ENCODE data around the gene HES6.

The HES6 gene

DNA sequence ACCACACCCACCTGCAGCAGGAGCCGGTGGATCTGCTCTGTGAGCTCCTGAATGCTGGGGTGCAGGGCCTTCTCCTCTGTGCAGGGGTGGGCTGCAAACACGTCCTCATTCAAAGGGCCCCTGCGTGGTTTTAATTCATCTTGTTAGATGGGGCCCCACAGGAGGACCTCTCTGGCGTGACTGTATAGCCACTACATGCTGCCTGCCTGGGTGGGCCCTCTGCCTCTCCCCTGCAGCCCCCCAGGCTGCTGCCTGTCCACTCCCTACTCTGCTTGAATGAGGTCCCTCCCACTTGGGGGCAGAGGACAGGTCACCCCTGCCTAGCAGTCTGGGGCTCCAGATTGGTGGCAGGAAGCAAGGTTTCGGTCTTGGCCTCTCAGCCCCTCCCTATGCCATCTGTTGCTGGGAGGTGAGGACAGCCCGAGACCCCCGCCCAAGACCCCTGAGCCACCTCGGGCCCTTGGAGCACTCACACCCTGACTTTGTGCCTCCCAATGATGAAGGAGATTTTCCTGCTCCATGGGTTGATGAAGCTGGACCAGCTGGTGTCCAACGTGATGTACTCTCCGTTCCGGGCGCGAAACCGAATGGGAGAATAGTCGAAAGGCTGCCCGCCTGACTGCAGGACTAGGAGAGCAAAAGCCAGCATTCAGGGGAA is 22.0 kb upstream of the HES6 start:
- H3K36me3 ChIP-seq (ENCODE audit: control insufficient read depth in 2 of 2, insufficient read depth in 1 of 2, low read length in 2 of 2): peaks cover 0 to 8% of the 10 kb centered on the region in 2 experiments; a peak in 1 of 3 replicates
- CTCF ChIA-PET: interaction anchor here (0.8 to 4.9 kb wide), 7 partner anchors 14 to 749 kb away, joined by 3 to 54 read pairs (median 4); no protein-coding TSS in a partner anchor
- POLR2A ChIA-PET: interaction anchor here (0.8 kb wide), 1 partner anchor 22 kb away, joined by 3 read pairs; the partner anchor contains the start of gene HES6

DNA sequence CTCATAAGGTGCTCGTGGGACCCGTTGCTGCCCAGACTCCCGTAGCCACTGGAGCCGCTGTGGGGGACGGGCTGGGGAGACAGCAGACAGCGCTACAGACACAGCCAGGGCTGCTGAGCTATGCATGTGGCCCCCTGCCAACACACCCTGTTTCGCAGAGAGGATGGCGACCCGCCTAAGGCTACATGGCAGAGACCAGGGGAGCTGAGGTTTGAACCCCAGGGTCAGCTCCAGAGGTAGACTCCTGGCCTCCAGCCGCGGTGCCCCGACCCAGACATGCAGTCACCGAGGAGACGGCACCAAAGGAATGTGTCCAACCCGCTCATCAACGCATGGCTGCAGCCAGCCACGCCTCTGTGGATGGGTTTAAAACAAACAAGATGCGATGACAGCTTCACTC is 21.0 kb upstream of the HES6 start:
- POLR2A ChIA-PET: interaction anchor here (0.8 kb wide), 1 partner anchor 21 kb away, joined by 3 read pairs; the partner anchor contains the start of gene HES6
- H3K27ac ChIP-seq (ENCODE audit: extremely low read depth, low read depth, low read length): no peak overlapping the region
- TF ChIP-seq ZNF324 (tag by site-specific recombination; IDR thresholded peaks at IDR 0.05): no peak
- H3K4me1 ChIP-seq (ENCODE audit: control insufficient read depth, insufficient read depth, low read length): no peaks in the 10 kb centered on the region
- H3K4me3 ChIP-seq (ENCODE audit: low read depth, low read length): no peak overlapping the region
- no peaks in the 10 kb centered on the region for H3K9me3 ChIP-seq (ENCODE audit: control insufficient read depth, insufficient read depth, low read depth, low read length)
- CTCF ChIA-PET: interaction anchor here (0.6 to 4.9 kb wide), 12 partner anchors 9 to 748 kb away, joined by 3 to 54 read pairs (median 3); no protein-coding TSS in a partner anchor
- H3K36me3 ChIP-seq (ENCODE audit: control insufficient read depth in 2 of 2, insufficient read depth in 1 of 2, low read length in 2 of 2): peaks cover 0 to 8% of the 10 kb centered on the region in 2 experiments; a peak in 1 of 3 replicates

More for the DNA sequence above, 22.0 kb upstream of the HES6 start:
- Histone ChIP-seq H3K27ac (ENCODE audit: extremely low read depth, low read depth, low read length) (no peak overlapping the region), H3K4me3 (ENCODE audit: low read depth, low read length) (no peak overlapping the region), H3K9me3 (ENCODE audit: control insufficient read depth, insufficient read depth, low read depth, low read length) (no peaks in the 10 kb centered on the region), H3K4me1 (ENCODE audit: control insufficient read depth, insufficient read depth, low read length) (no peaks in the 10 kb centered on the region)
- no peak for TF ChIP-seq ZNF677 (tag by site-specific recombination; IDR thresholded peaks at IDR 0.05)
- TF ChIP-seq, protein P1, sequence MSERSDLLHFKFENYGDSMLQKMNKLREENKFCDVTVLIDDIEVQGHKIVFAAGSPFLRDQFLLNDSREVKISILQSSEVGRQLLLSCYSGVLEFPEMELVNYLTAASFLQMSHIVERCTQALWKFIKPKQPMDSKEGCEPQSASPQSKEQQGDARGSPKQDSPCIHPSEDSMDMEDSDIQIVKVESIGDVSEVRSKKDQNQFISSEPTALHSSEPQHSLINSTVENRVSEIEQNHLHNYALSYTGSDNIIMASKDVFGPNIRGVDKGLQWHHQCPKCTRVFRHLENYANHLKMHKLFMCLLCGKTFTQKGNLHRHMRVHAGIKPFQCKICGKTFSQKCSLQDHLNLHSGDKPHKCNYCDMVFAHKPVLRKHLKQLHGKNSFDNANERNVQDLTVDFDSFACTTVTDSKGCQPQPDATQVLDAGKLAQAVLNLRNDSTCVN (tag by site-specific recombination; optimal IDR thresholded peaks at IDR 0.05): no peak
- no peak for TF ChIP-seq KLF9 (tag by site-specific recombination; IDR thresholded peaks at IDR 0.05; ENCODE audit: low read depth)
- TF ChIP-seq, protein P2, sequence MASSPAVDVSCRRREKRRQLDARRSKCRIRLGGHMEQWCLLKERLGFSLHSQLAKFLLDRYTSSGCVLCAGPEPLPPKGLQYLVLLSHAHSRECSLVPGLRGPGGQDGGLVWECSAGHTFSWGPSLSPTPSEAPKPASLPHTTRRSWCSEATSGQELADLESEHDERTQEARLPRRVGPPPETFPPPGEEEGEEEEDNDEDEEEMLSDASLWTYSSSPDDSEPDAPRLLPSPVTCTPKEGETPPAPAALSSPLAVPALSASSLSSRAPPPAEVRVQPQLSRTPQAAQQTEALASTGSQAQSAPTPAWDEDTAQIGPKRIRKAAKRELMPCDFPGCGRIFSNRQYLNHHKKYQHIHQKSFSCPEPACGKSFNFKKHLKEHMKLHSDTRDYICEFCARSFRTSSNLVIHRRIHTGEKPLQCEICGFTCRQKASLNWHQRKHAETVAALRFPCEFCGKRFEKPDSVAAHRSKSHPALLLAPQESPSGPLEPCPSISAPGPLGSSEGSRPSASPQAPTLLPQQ (tag by site-specific recombination; IDR thresholded peaks at IDR 0.05): no peak
- no peak for TF ChIP-seq ZNF549 (tag by site-specific recombination; IDR thresholded peaks at IDR 0.05)
- no peak for TF ChIP-seq ZNF600 (tag by site-specific recombination; IDR thresholded peaks at IDR 0.05)
- no peak for TF ChIP-seq ZNF10 (tag by site-specific recombination; IDR thresholded peaks at IDR 0.05)
- no peak for TF ChIP-seq ZNF16 (tag by site-specific recombination; IDR thresholded peaks at IDR 0.05; ENCODE audit: low read depth)
- TF ChIP-seq ZBTB8A (tag by site-specific recombination; IDR thresholded peaks at IDR 0.05): no peak
- no peak for TF ChIP-seq ZNF37A (tag by site-specific recombination; IDR thresholded peaks at IDR 0.05)
- TF ChIP-seq GLIS2 (tag by site-specific recombination; IDR thresholded peaks at IDR 0.05): no peak
- TF ChIP-seq ZFP69B (tag by site-specific recombination; IDR thresholded peaks at IDR 0.05): no peak
- no peak for TF ChIP-seq ZNF221 (tag by site-specific recombination; IDR thresholded peaks at IDR 0.05; ENCODE audit: borderline replicate concordance)

DNA sequence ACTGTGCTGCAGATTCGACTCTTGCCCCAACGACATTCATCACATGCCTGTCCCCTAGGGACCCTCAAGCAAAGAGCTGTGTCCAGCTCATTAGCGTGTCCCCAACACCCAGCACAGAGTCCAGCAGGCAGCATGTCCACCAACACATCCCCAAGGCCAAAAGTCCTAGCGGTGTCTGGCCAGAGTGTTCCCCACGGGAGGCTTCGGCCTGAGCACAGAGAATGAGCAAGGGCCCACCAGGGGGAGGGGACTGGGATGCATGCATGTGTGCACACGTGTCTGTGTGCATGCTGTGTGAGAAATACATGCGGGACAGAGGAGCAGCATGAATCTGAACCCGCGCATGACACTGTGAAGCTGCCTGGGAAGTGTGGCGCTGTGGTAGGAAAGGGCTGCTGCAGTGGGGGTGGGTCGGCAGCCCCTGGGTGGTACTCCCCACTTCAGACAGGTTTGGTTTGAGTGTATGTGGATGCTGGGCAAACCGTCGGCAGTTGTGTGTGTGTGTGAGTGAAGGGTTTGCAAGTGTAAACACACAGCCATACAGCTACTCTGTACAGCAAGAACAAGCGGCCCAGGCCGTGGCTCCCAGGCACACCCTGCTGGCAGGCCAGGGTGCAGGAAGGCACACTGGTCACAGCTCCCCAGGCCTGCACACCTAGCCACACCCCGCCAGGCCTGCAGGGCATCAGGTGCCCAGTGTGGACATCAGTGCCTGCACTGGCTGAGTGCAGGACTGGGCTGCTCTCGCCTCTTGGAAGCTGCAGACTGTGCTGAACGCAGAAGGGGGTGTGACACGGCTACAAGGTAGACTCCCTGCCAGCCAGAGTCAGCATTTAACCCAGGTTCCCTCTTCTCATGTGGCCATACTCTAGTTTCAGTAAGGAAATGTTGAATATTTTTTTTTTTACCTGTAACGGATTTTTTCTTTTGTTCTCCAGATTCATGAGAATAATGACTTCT is 19.5 kb upstream of the HES6 start:
- no peaks in the 10 kb centered on the region for H3K9me3 ChIP-seq (ENCODE audit: control insufficient read depth, insufficient read depth, low read depth, low read length)
- CTCF ChIA-PET: interaction anchor here (0.7 to 1.4 kb wide), 7 partner anchors 10 to 1169 kb away, joined by 3 to 5 read pairs (median 3); no protein-coding TSS in a partner anchor
- H3K36me3 ChIP-seq (ENCODE audit: control insufficient read depth in 2 of 2, insufficient read depth in 1 of 2, low read length in 2 of 2): peaks cover 0 to 18% of the 10 kb centered on the region in 2 experiments; a peak in 1 of 3 replicates
- no peaks in the 10 kb centered on the region for H3K4me1 ChIP-seq (ENCODE audit: control insufficient read depth, insufficient read depth, low read length)
- H3K27ac ChIP-seq (ENCODE audit: extremely low read depth, low read depth, low read length): no peak overlapping the region
- TF ChIP-seq KLF1 (tag by site-specific recombination; IDR thresholded peaks at IDR 0.05): no peak
- no peak for TF ChIP-seq ZNF214 (tag by site-specific recombination; IDR thresholded peaks at IDR 0.05; ENCODE audit: borderline replicate concordance)
- TF ChIP-seq, protein P3, sequence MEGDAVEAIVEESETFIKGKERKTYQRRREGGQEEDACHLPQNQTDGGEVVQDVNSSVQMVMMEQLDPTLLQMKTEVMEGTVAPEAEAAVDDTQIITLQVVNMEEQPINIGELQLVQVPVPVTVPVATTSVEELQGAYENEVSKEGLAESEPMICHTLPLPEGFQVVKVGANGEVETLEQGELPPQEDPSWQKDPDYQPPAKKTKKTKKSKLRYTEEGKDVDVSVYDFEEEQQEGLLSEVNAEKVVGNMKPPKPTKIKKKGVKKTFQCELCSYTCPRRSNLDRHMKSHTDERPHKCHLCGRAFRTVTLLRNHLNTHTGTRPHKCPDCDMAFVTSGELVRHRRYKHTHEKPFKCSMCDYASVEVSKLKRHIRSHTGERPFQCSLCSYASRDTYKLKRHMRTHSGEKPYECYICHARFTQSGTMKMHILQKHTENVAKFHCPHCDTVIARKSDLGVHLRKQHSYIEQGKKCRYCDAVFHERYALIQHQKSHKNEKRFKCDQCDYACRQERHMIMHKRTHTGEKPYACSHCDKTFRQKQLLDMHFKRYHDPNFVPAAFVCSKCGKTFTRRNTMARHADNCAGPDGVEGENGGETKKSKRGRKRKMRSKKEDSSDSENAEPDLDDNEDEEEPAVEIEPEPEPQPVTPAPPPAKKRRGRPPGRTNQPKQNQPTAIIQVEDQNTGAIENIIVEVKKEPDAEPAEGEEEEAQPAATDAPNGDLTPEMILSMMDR (tag by site-specific recombination; IDR thresholded peaks at IDR 0.05): peak; percentile 45
- TF ChIP-seq, protein P4, sequence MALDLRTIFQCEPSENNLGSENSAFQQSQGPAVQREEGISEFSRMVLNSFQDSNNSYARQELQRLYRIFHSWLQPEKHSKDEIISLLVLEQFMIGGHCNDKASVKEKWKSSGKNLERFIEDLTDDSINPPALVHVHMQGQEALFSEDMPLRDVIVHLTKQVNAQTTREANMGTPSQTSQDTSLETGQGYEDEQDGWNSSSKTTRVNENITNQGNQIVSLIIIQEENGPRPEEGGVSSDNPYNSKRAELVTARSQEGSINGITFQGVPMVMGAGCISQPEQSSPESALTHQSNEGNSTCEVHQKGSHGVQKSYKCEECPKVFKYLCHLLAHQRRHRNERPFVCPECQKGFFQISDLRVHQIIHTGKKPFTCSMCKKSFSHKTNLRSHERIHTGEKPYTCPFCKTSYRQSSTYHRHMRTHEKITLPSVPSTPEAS (tag by site-specific recombination; IDR thresholded peaks at IDR 0.05): no peak
- POLR2A ChIA-PET: interaction anchor here (0.7 kb wide), 1 partner anchor 34 kb away, joined by 3 read pairs; no protein-coding TSS in a partner anchor
- no peak overlapping the region for H3K4me3 ChIP-seq (ENCODE audit: low read depth, low read length)
